Esophagus squamous epithelium (tissue), 5 donors: Measurements from ENCODE around the gene TECPR1. TPM values are rescaled to one million over a fixed set of nuclear protein-coding genes. Genes with fewer than 3 reads are reported as not detected.

Experiments
- DNase-seq: peaks from one replicate; lab custom pipeline; 2025; lab: John Stamatoyannopoulos, UW
- H3K27ac ChIP-seq, 4 donors: fragments of 200-600 bp; sonication (generic); one replicate each; pipeline ENCODE4 v1.5.1; 2016 to 2019; ENCODE audit warnings: mild to moderate bottlenecking in 1 of 4
- H3K27me3 ChIP-seq, 4 donors: fragments of 200-600 bp; sonication (generic); 1 replicate in 3 of 4; 2 replicates in 1 of 4; pipeline versions ENCODE4 v1.5.1 to v1.6.0; 2017 to 2021; ENCODE audit warnings: antibody characterized with exemption in 1 of 4
- H3K36me3 ChIP-seq, 3 donors: fragments of 200-600 bp; sonication (generic); one replicate each; pipeline ENCODE4 v1.5.1; 2016 to 2019
- H3K4me1 ChIP-seq, 3 donors: fragments of 200-600 bp; sonication (generic); one replicate each; pipeline ENCODE4 v1.5.1; 2017 to 2019
- H3K4me3 ChIP-seq, 4 donors: fragments of 200-600 bp; sonication (generic); 1 replicate in 3 of 4; 2 replicates in 1 of 4; pipeline ENCODE4 v1.5.1; 2016 to 2019; ENCODE audit warnings: mild to moderate bottlenecking in 2 of 4, moderate library complexity in 1 of 4
- H3K9me3 ChIP-seq, 3 donors: fragments of 200-600 bp; sonication (generic); one replicate each; pipeline ENCODE4 v1.5.1; 2016 to 2019
- CTCF ChIP-seq, 6 experiments: fragments of 450-650 bp in 4 of 6; fragments of 200-600 bp in 2 of 6; sonication (generic) in 2 of 6; IDR thresholded peaks; one replicate each; pipeline ENCODE4 v1.5.1; 2016 to 2019; ENCODE audit warnings: antibody characterized with exemption in 6 of 6, mild to moderate bottlenecking in 4 of 6, moderate library complexity in 4 of 6
- POLR2A ChIP-seq, 4 donors: fragments of 450-650 bp; IDR thresholded peaks; one replicate each; pipeline ENCODE4 v1.6.1; 2017; ENCODE audit warnings: antibody characterized with exemption in 4 of 4, mild to moderate bottlenecking in 4 of 4, moderate library complexity in 3 of 4
- WGBS, 2 donors: methylation state at CpG; one replicate each; pipeline ENCODE4 v1.1.5; 2018; 5-methylcytosine and 5-hydroxymethylcytosine counted together
- intact Hi-C: fragments of 100-400 bp; cut with DNase I; formaldehyde crosslinking; loops from one replicate; pipeline ENCODE4 v1.15.0; 2022
- total RNA-seq, 4 donors: library from RNA; depleted of rRNA; stranded (reverse); fragments of >200 nt; gene quantifications; one replicate each; pipeline ENCODE4 v1.1.0, GENCODE V29; 2016
- donor health status: DM: yes; HTN: yes; CAD: no.

TECPR1 gene
- total RNA-seq, 4 donors from 2014 or later, result 13.4 to 21.5 (median 19.0) TPM

- no peaks in the 10 kb centered on the region for H3K4me1 ChIP-seq
- peaks cover 0 to 7% (median 5%) of the 10 kb centered on the region in 3 donors for H3K9me3 ChIP-seq
- no peaks in the 10 kb centered on the region for H3K27me3 ChIP-seq
- DNase-seq, result no peak
- H3K4me3 ChIP-seq, result no peak overlapping the region
- H3K27ac ChIP-seq, result no peak overlapping the region
- whole genome bisulfite sequencing, 2 donors, result 89 to 92% methylated on average over 15 to 16 of the region's 16 CpGs
- H3K36me3 ChIP-seq, result peaks cover 9 to 83% (median 23%) of the 10 kb centered on the region in 3 donors
- TF ChIP-seq POLR2A (IDR thresholded peaks at IDR 0.05) (no peak), CTCF (IDR thresholded peaks at IDR 0.05) (no peak)
- intact Hi-C loops, result no loop called here
Observed at GRCh38 chr7:98196706-98197605, 55.1 kb downstream of the TECPR1 start.

- peaks cover 0 to 7% (median 5%) of the 10 kb centered on the region in 3 donors for H3K9me3 ChIP-seq
- intact Hi-C loops, result no loop called here
- TF ChIP-seq CTCF (IDR thresholded peaks at IDR 0.05), result no peak
- TF ChIP-seq POLR2A (IDR thresholded peaks at IDR 0.05), result no peak
- H3K27ac ChIP-seq, result no peak overlapping the region
- H3K36me3 ChIP-seq, result peaks cover 9 to 96% (median 31%) of the 10 kb centered on the region in 3 donors
- H3K4me3 ChIP-seq, result no peak overlapping the region
- WGBS, 2 donors, result 93 to 97% methylated on average over 6 to 8 of the region's 8 CpGs
- H3K4me1 ChIP-seq, result no peaks in the 10 kb centered on the region
- no peaks in the 10 kb centered on the region for H3K27me3 ChIP-seq
- no peak for DNase-seq
Observed at GRCh38 chr7:98194672-98195457, 57.2 kb downstream of the TECPR1 start.

- no peaks in the 10 kb centered on the region for H3K4me1 ChIP-seq
- no peak overlapping the region for H3K4me3 ChIP-seq
- 93 to 96% methylated on average over 22 to 28 of the region's 28 CpGs for WGBS, 2 donors
- TF ChIP-seq CTCF (IDR thresholded peaks at IDR 0.05), result no peak
- no peak for TF ChIP-seq POLR2A (IDR thresholded peaks at IDR 0.05)
- DNase-seq, result no peak
- peaks cover 9 to 100% (median 31%) of the 10 kb centered on the region in 3 donors for H3K36me3 ChIP-seq
- no peaks in the 10 kb centered on the region for H3K27me3 ChIP-seq
- H3K9me3 ChIP-seq, result peaks cover 0 to 7% (median 5%) of the 10 kb centered on the region in 3 donors
- H3K27ac ChIP-seq, result no peak overlapping the region
- intact Hi-C loops, result no loop called here
Observed at GRCh38 chr7:98194186-98194585, 57.8 kb downstream of the TECPR1 start.

- Histone ChIP-seq H3K36me3 (peaks cover 9 to 100% (median 31%) of the 10 kb centered on the region in 3 donors), H3K4me3 (no peak overlapping the region), H3K27me3 (no peaks in the 10 kb centered on the region), H3K4me1 (no peaks in the 10 kb centered on the region), H3K27ac (no peak overlapping the region), H3K9me3 (peaks cover 0 to 5% (median 5%) of the 10 kb centered on the region in 3 donors)
- 92 to 100% methylated on average over 4 to 9 of the region's 37 CpGs for WGBS, 2 donors
- DNase-seq, result no peak
- intact Hi-C loops, result no loop called here
- TF ChIP-seq CTCF (IDR thresholded peaks at IDR 0.05) (no peak), POLR2A (IDR thresholded peaks at IDR 0.05) (no peak)
Observed at GRCh38 chr7:98193474-98194180, 58.4 kb downstream of the TECPR1 start.
